HG03064 (cell line): ENCODE data around the gene HSPB8.

Experiments used
- ATAC-seq: cut with Tn5 transposase; IDR thresholded peaks from one replicate; pipeline ENCODE4 v1.9.1; 2021; ENCODE audit warnings: low read depth; ENCODE audit not compliant: unreplicated experiment

HSPB8 gene

GRCh38 chr12:119169150-119169549 is 9.6 kb upstream of the HSPB8 start:
- no peak for ATAC-seq

GRCh38 chr12:119171291-119171690 is 7.4 kb upstream of the HSPB8 start:
- no peak for ATAC-seq

GRCh38 chr12:119171691-119172425 is 6.9 kb upstream of the HSPB8 start:
- no peak for ATAC-seq

- ATAC-seq = no peak
Observed at GRCh38 chr12:119175081-119175480, 3.6 kb upstream of the HSPB8 start.

- ATAC-seq = no peak
Observed at GRCh38 chr12:119176267-119177055, 2.3 kb upstream of the HSPB8 start.

- no peak for ATAC-seq
Observed at GRCh38 chr12:119177056-119177325, 1.7 kb upstream of the HSPB8 start.

GRCh38 chr12:119177724-119178380 is 879 bp upstream of the HSPB8 start:
- ATAC-seq = no peak

GRCh38 chr12:119179335-119180021 is 747 bp downstream of the HSPB8 start:
- ATAC-seq = no peak

GRCh38 chr12:119180380-119181040 is 1.8 kb downstream of the HSPB8 start:
- no peak for ATAC-seq

GRCh38 chr12:119181202-119181601 is 2.5 kb downstream of the HSPB8 start:
- ATAC-seq = no peak

GRCh38 chr12:119181944-119182343 is 3.2 kb downstream of the HSPB8 start:
- ATAC-seq = no peak

- ATAC-seq = no peak
Observed at GRCh38 chr12:119182701-119183493, 4.2 kb downstream of the HSPB8 start.

GRCh38 chr12:119183942-119184695 is 5.4 kb downstream of the HSPB8 start:
- ATAC-seq = no peak

GRCh38 chr12:119195256-119195655 is 16.5 kb downstream of the HSPB8 start:
- no peak for ATAC-seq

- ATAC-seq = no peak
Observed at GRCh38 chr12:119198440-119198839, 19.7 kb downstream of the HSPB8 start.

GRCh38 chr12:119200601-119201000 is 21.9 kb downstream of the HSPB8 start:
- ATAC-seq = no peak

GRCh38 chr12:119201789-119202543 is 23.2 kb downstream of the HSPB8 start:
- ATAC-seq = no peak

GRCh38 chr12:119202544-119202943 is 23.8 kb downstream of the HSPB8 start:
- ATAC-seq = no peak
